ENCODE measurements around the gene IPO9.
"Not testable (repeated sequence)": the region's sequence is repeated elsewhere in the genome, so short reads cannot be mapped to it uniquely, and the experiment has no call there.

The IPO9 gene

DNA sequence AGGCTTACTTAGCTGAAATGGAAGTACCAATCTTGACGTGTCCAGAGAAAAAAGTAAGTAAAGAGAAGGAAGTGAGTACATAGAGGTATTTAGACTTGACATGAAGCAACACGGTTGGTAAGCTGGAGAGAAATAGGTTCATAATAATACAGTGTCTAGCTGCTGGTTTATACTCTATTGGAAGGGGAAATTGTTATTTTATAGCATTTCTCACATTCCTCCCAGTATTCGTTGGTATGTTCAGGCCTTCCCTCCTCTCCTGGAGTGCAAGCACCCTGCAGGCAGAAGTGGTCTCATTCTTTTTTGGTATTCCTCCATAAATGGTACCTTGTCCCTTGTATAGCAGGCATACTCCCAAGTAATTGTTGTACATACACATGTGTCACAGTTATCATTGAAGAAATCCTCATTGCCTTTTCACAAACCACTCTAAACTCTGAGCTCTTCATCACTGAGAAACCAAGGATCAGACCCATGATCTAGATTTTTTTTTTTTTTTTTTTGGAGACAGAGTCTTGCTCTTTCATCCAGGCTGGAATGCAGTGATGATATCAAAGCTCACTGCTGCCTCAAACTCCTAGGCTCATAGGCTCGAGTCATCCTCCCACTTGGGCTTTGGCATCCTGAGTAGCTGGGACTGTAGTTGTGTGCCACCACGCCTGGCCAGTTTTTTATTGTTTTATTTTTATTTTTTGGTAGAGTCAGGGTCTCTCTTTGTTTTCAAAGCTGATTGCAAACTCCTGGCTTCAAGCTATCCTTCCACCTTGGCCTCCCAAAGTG, 9.8 kb upstream of the IPO9 start:
- H3K4me3 ChIP-seq (ENCODE audit: low read length) = no peak overlapping the region
- no peaks in the 10 kb centered on the region for H3K9me3 ChIP-seq (ENCODE audit: low read length)
- H2AFZ ChIP-seq (ENCODE audit: low read depth, low read length) = no peak overlapping the region
- peaks cover 85% of the 10 kb centered on the region for H3K36me3 ChIP-seq (ENCODE audit: insufficient read depth, low read length)
- H3K4me1 ChIP-seq (ENCODE audit: insufficient read depth, low read length) = peaks cover 4% of the 10 kb centered on the region
- no peaks in the 10 kb centered on the region for H3K27me3 ChIP-seq (ENCODE audit: insufficient read depth, low read length)

DNA sequence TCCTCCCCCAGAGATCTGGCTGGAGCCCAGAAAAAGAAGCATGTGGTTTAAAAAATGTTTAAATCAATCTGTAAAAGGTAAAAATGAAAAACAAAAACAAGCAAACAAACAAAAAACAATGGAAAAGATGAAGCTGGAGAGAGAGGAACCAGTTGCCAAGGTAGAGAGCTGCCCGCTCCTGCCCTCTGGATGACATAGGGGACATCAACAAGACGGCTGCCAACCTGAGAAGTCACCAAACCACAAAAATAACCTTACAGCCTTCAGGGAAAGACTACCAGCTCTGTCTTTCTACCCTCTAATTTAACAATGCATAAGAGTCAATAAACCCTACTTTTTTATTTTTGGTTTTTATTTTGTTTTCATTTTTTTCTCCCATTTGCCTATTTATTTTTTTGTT, 8.5 kb upstream of the IPO9 start:
- Histone ChIP-seq H3K36me3 (ENCODE audit: insufficient read depth, low read length) (peaks cover 77% of the 10 kb centered on the region), H2AFZ (ENCODE audit: low read depth, low read length) (no peak overlapping the region), H3K4me1 (ENCODE audit: insufficient read depth, low read length) (peaks cover 9% of the 10 kb centered on the region), H3K9me3 (ENCODE audit: low read length) (no peaks in the 10 kb centered on the region), H3K4me3 (ENCODE audit: low read length) (no peak overlapping the region), H3K27me3 (ENCODE audit: insufficient read depth, low read length) (no peaks in the 10 kb centered on the region)

DNA sequence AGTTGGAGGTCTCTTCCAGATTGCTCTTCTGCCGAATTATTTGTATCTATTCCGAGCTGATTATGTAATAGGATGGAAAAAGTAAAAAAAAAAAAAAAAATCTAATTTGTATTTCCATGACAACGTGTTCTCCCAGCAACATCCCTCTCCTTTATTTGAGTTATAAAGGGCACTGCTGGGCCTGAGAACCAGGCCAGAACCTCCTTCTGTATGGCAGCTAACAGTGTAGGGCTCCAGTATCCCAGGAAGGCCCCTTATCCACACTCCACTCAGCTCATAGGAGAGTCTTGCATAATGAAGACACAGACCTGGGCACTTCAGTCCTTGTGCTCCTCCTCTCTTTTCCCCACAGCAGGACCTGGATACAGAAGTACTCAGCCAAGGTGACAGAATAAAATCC, 3.7 kb upstream of the IPO9 start:
- H3K36me3 ChIP-seq (ENCODE audit: insufficient read depth, low read length) = peaks cover 31% of the 10 kb centered on the region
- H3K9me3 ChIP-seq (ENCODE audit: low read length) = no peaks in the 10 kb centered on the region
- no peaks in the 10 kb centered on the region for H3K27me3 ChIP-seq (ENCODE audit: insufficient read depth, low read length)
- no peak overlapping the region for H2AFZ ChIP-seq (ENCODE audit: low read depth, low read length)
- H3K4me3 ChIP-seq (ENCODE audit: low read length) = no peak overlapping the region
- peaks cover 19% of the 10 kb centered on the region for H3K4me1 ChIP-seq (ENCODE audit: insufficient read depth, low read length)

DNA sequence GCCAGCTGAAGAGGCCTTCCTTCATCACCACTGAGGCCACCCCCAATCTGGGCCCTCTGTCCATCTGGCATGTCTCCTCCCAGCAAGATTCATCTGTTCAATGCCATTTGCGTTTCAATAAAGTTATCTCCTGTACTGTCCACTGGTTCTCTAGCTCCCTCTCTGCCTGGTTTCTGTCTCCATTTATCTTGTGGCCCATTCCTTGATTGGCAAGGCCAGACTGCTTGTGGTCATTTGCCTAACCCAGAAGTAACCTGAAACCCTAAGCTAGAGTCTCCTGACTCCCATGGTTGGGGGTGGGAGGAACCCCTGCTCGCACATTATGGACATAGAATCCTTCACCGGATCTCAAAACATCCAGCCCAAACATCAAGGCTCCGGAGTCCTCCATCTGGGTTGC, 2.1 kb upstream of the IPO9 start:
- peaks cover 26% of the 10 kb centered on the region for H3K4me1 ChIP-seq (ENCODE audit: insufficient read depth, low read length)
- H3K9me3 ChIP-seq (ENCODE audit: low read length) = no peaks in the 10 kb centered on the region
- H2AFZ ChIP-seq (ENCODE audit: low read depth, low read length) = no peak overlapping the region
- no peaks in the 10 kb centered on the region for H3K27me3 ChIP-seq (ENCODE audit: insufficient read depth, low read length)
- H3K4me3 ChIP-seq (ENCODE audit: low read length) = no peak overlapping the region
- H3K36me3 ChIP-seq (ENCODE audit: insufficient read depth, low read length) = peaks cover 15% of the 10 kb centered on the region

DNA sequence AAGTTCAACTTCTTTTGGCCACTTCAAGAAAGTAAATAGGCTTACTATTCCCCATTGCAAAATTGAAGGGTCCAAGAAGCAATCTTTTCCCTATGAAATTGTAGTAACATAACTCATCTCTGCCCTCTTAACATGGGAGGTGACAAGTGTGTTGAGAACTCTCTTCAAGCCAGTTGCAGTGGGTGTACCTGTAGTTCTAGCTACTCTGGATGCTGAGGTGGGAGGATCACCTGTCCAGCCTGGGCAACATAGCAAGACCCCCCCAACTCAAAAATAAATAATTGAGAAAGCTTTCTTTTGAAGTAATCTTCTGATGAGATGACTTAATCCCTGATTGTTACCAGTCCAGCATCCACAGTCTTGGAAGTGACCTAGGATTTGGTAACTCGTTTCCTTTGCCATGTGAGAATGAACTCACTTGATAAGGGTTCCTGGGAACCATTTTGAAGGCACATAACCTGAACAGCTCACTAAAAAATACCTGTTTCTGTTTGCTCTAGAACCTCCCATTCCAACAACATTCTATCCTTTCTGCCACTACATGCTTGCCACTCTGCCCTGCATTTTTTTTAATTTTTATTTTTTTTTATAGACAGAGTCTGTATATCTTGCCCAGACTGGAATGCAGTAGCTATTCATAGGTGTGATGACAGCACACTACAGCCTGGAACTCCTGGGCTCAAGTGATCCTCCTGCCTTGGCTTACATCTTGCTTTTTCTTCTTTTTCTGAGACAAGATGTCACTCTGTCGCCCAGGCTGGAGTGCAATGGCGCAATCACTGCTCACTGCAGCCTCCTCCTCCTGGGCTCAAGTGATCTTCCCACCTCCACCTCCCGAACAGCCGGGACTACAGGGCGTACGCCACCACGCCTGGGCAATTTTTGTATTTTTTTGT, 1.4 kb upstream of the IPO9 start:
- Histone ChIP-seq H2AFZ (ENCODE audit: low read depth, low read length) (no peak overlapping the region), H3K4me1 (ENCODE audit: insufficient read depth, low read length) (peaks cover 23% of the 10 kb centered on the region), H3K9me3 (ENCODE audit: low read length) (no peaks in the 10 kb centered on the region), H3K27me3 (ENCODE audit: insufficient read depth, low read length) (no peaks in the 10 kb centered on the region), H3K36me3 (ENCODE audit: insufficient read depth, low read length) (peaks cover 8% of the 10 kb centered on the region), H3K4me3 (ENCODE audit: low read length) (no peak overlapping the region)

DNA sequence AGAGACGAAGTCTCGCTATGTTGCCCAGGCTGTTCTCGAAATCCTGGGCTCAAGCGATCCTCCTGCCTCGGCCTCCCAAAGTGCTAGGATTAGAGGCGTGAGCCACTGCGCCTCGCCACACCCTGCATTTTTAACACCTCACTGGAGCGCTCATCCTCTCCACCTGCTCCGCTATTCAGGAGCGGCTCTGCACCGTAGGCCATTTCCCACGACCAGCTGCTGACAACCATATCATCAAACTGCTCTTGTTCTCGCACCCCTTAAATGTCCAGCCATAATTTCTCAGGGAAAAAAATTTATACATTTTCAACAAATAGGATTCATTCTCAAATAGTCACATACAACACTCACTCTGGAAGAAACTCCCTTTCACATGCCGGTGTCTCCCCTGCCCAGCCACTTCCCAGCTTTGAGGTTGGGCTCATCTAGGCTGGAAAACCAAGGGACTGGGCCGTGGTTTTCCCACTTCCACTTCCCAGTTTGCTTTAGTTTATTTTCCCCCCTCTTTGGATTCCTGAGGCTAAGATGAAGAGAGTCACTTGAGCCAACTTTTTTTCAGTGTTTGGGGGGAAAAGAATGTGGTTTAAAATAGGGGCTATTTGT, 639 bp upstream of the IPO9 start:
- peak overlapping the region; percentile 76 for H3K4me3 ChIP-seq (ENCODE audit: low read length)
- H3K36me3 ChIP-seq (ENCODE audit: insufficient read depth, low read length) = peaks cover 5% of the 10 kb centered on the region
- H2AFZ ChIP-seq (ENCODE audit: low read depth, low read length) = no peak overlapping the region
- peaks cover 23% of the 10 kb centered on the region for H3K4me1 ChIP-seq (ENCODE audit: insufficient read depth, low read length)
- H3K9me3 ChIP-seq (ENCODE audit: low read length) = no peaks in the 10 kb centered on the region
- no peaks in the 10 kb centered on the region for H3K27me3 ChIP-seq (ENCODE audit: insufficient read depth, low read length)

DNA sequence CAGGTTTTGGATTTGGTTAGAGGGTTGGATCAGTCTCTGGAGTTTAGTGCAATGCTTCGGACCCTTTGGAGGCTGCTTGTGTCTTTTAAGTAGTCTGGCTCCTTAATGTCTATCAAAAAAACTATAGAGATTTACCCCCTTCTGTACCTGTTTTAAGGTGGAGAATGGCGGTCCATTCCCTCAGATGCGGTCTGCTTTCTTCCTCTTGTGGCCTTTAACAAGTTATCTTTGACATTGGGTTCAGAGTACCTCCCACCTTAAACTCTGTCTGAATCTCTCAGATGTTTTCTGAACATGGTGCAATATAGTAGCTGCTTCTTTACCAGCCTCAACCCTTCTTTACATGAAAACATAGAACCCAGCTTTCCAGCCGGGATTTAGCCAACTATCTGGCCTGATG, 2.4 kb downstream of the IPO9 start:
- no peak overlapping the region for H3K4me3 ChIP-seq (ENCODE audit: low read length)
- no peak overlapping the region for H2AFZ ChIP-seq (ENCODE audit: low read depth, low read length)
- peaks cover 17% of the 10 kb centered on the region for H3K4me1 ChIP-seq (ENCODE audit: insufficient read depth, low read length)
- H3K9me3 ChIP-seq (ENCODE audit: low read length) = no peaks in the 10 kb centered on the region
- H3K36me3 ChIP-seq (ENCODE audit: insufficient read depth, low read length) = peaks cover 16% of the 10 kb centered on the region
- H3K27me3 ChIP-seq (ENCODE audit: insufficient read depth, low read length) = no peaks in the 10 kb centered on the region

DNA sequence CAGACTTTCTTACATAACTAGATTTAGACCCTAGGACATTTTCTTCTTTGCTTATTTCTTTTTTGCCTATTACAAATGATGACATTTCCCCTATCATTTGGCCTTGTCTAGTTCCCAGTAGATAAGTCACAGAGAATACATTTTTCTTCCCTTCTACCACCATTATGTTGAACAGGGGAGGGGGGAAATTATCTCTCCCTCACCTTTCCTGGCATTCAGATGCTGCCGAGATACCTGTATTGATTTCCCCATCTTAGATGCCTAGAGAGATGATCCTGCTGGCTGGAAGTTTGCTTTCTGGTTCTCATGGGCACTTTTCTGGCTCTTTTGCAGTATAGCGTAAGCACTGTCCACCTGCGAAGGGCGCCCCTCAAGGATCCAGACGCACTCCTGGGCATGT, 5.7 kb downstream of the IPO9 start:
- no peak overlapping the region for H2AFZ ChIP-seq (ENCODE audit: low read depth, low read length)
- H3K36me3 ChIP-seq (ENCODE audit: insufficient read depth, low read length) = peaks cover 35% of the 10 kb centered on the region
- H3K4me3 ChIP-seq (ENCODE audit: low read length) = no peak overlapping the region
- no peaks in the 10 kb centered on the region for H3K27me3 ChIP-seq (ENCODE audit: insufficient read depth, low read length)
- no peaks in the 10 kb centered on the region for H3K9me3 ChIP-seq (ENCODE audit: low read length)
- H3K4me1 ChIP-seq (ENCODE audit: insufficient read depth, low read length) = peaks cover 12% of the 10 kb centered on the region

DNA sequence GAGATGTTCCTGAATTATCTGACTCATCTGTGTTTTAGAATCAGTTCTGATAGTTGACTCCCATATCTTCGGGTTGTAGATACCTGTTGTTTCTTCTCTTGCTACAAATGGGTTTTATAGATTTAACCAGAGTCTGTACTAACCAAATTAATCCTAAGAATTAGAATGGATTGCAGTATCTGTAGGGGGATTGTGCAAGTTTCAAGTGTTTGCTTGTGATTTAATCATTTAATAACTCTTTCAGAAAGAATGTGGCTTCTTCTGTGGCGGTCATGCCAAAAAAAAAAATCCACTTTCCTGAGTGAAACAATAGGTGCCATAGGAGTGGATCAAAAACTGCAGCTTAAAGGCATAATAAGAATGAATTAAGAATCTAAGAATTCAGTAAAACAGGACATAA, 9.4 kb downstream of the IPO9 start:
- Histone ChIP-seq H3K4me3 (ENCODE audit: low read length) (no peak overlapping the region), H3K36me3 (ENCODE audit: insufficient read depth, low read length) (peaks cover 39% of the 10 kb centered on the region), H3K4me1 (ENCODE audit: insufficient read depth, low read length) (no peaks in the 10 kb centered on the region), H3K27me3 (ENCODE audit: insufficient read depth, low read length) (no peaks in the 10 kb centered on the region), H2AFZ (ENCODE audit: low read depth, low read length) (no peak overlapping the region), H3K9me3 (ENCODE audit: low read length) (no peaks in the 10 kb centered on the region)

DNA sequence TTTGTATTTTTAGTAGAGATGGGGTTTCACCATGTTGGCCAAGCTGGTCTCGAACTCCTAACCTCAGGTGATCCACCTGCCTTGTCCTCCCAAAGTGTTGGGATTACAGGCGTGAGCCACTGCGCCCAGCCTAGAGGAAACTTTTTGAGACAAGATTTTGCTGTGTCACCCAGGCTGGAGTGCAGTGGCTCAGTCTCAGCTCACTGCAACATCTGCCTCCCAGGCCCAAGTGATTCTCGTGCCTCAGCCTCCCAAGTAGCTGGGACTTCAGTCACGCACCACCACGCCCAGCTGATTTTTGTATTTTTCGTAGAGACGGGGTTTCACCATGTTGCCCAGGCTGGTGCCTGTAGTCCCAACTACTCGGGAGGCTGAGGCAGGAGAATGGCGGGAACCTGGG, 10.1 kb downstream of the IPO9 start:
- not testable (repeated sequence) for H3K9me3 ChIP-seq (ENCODE audit: low read length); H2AFZ ChIP-seq (ENCODE audit: low read depth, low read length); H3K4me1 ChIP-seq (ENCODE audit: insufficient read depth, low read length); H3K4me3 ChIP-seq (ENCODE audit: low read length); H3K27me3 ChIP-seq (ENCODE audit: insufficient read depth, low read length)
- H3K36me3 ChIP-seq (ENCODE audit: insufficient read depth, low read length) = peaks cover 39% of the 10 kb centered on the region

DNA sequence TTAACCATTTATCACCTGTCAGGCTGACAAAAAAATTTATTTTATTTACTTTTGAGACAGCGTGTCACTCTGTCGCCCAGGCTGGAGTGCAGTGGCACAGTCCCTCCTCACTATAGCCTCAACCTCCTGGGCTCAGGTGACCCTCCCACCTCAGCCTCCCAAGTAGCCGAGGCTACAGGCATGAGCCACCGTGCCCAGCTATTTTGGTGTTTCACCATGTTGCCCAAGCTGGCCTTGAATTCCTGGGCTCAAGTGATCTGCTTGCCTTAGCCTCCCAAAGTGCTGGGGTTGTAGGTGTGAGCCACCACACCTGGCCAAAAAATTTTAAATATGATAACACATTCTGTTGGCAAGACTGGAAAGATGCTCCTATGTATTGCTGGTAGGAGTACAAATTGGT, 11.1 kb downstream of the IPO9 start:
- Histone ChIP-seq H3K9me3 (ENCODE audit: low read length) (no peaks in the 10 kb centered on the region), H3K36me3 (ENCODE audit: insufficient read depth, low read length) (peaks cover 32% of the 10 kb centered on the region), H3K4me1 (ENCODE audit: insufficient read depth, low read length) (no peaks in the 10 kb centered on the region)

DNA sequence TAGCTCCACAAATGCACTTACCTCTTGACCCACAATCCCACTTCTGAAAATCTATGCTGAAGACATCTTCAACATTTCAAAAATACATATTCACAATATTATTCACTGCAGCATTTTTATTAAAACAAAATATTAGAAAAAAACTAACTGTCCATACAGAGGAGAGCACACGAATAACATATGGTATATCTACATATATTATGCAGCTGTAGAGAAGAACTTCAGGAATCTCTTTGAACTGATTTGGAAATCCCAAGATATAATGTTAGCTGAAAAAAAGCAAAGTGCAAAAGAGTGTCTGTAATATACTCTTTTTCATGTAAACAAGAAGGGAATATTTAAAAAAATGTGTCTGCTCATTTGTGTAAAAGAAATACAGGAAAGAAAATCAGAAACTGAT, 11.5 kb downstream of the IPO9 start:
- Histone ChIP-seq H3K36me3 (ENCODE audit: insufficient read depth, low read length) (peaks cover 27% of the 10 kb centered on the region), H3K27me3 (ENCODE audit: insufficient read depth, low read length) (no peaks in the 10 kb centered on the region), H3K9me3 (ENCODE audit: low read length) (no peaks in the 10 kb centered on the region), H3K4me3 (ENCODE audit: low read length) (no peak overlapping the region), H2AFZ (ENCODE audit: low read depth, low read length) (no peak overlapping the region), H3K4me1 (ENCODE audit: insufficient read depth, low read length) (no peaks in the 10 kb centered on the region)

More for the DNA sequence above, 11.1 kb downstream of the IPO9 start:
- Histone ChIP-seq H3K4me3 (ENCODE audit: low read length) (no peak overlapping the region), H2AFZ (ENCODE audit: low read depth, low read length) (no peak overlapping the region), H3K27me3 (ENCODE audit: insufficient read depth, low read length) (no peaks in the 10 kb centered on the region)

DNA sequence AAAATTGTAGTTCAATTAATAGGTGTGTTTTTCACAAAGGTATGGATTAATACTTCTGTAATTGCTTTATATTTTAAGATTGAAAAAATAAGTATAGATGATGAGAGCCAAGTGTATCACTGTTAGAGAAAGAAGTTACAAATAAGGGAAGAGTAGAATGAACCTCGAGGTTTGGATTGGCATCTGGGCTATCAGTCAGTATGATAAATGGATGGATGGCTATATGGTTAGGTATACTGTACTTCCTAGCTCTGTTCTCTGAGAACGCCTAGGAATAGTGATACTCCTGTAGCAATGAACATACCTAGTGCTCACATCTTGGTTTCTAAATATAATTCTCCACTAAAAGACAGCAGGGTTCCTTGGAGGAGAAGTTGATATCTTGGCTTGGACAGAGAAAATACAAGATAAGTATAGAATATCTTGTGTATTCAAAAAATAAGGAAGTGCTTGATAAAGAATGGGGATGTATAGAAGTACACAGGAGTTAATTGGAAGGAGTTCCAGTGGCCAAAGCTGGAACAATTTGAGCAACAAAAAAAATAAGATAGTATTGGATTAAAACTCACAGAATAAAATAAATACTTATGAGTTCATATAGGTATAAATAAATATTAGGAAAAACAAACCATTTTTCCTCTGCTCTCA, 12.4 kb downstream of the IPO9 start:
- no peak overlapping the region for H3K4me3 ChIP-seq (ENCODE audit: low read length)
- H2AFZ ChIP-seq (ENCODE audit: low read depth, low read length) = no peak overlapping the region
- no peaks in the 10 kb centered on the region for H3K27me3 ChIP-seq (ENCODE audit: insufficient read depth, low read length)
- H3K9me3 ChIP-seq (ENCODE audit: low read length) = no peaks in the 10 kb centered on the region
- peaks cover 23% of the 10 kb centered on the region for H3K36me3 ChIP-seq (ENCODE audit: insufficient read depth, low read length)
- no peaks in the 10 kb centered on the region for H3K4me1 ChIP-seq (ENCODE audit: insufficient read depth, low read length)
